ENCODE results near the gene MACROD2. TPM values are rescaled to one million over a fixed set of nuclear protein-coding genes. Genes with fewer than 3 reads are reported as not detected.

MACROD2 gene
- polyA plus RNA-seq, 1 donor from 2014 or later: 23.2 TPM

GRCh38 chr20:16057651-16058050, 2062.3 kb downstream of the MACROD2 start:
- H3K27me3 ChIP-seq (ENCODE audit: insufficient read depth, low read depth, low read length): no peaks in the 10 kb centered on the region
- H3K9ac ChIP-seq (ENCODE audit: low read length): no peak overlapping the region
- no peaks in the 10 kb centered on the region for H3K9me3 ChIP-seq (ENCODE audit: low read length)
- H3K79me2 ChIP-seq (replicated peaks; ENCODE audit: insufficient read depth, low read length): no peaks in the 10 kb centered on the region
- no peaks in the 10 kb centered on the region for H3K9me2 ChIP-seq (ENCODE audit: insufficient read depth, low read length)
- no peaks in the 10 kb centered on the region for H3K36me3 ChIP-seq (ENCODE audit: insufficient read depth, low read length)
- H4K20me1 ChIP-seq (ENCODE audit: insufficient read depth): no peaks in the 10 kb centered on the region
- TF ChIP-seq CTCF (IDR thresholded peaks at IDR 0.05; ENCODE audit: poor library complexity, severe bottlenecking) (no peak), SMC3 (conservative IDR thresholded peaks at IDR 0.05; ENCODE audit: poor library complexity) (no peak), MXI1 (conservative IDR thresholded peaks at IDR 0.05; ENCODE audit: poor library complexity, severe bottlenecking) (no peak), EP300 (conservative IDR thresholded peaks at IDR 0.05; ENCODE audit: poor library complexity, severe bottlenecking) (no peak)
- H3K4me2 ChIP-seq (ENCODE audit: low read length): no peak overlapping the region
- no peaks in the 10 kb centered on the region for H3F3A ChIP-seq (ENCODE audit: insufficient read depth, low read length, poor library complexity, severe bottlenecking)
- no peak overlapping the region for H2AFZ ChIP-seq (ENCODE audit: low read depth, low read length)
- H3K4me3 ChIP-seq (ENCODE audit: low read length): no peak overlapping the region
- no peak overlapping the region for H3K27ac ChIP-seq (ENCODE audit: low read length)

GRCh38 chr20:16058268-16058667, 2063.0 kb downstream of the MACROD2 start:
- Histone ChIP-seq H3K27ac (ENCODE audit: low read length) (no peak overlapping the region), H3F3A (ENCODE audit: insufficient read depth, low read length, poor library complexity, severe bottlenecking) (no peaks in the 10 kb centered on the region), H3K9me3 (ENCODE audit: low read length) (no peaks in the 10 kb centered on the region), H3K27me3 (ENCODE audit: insufficient read depth, low read depth, low read length) (no peaks in the 10 kb centered on the region), H3K9me2 (ENCODE audit: insufficient read depth, low read length) (no peaks in the 10 kb centered on the region), H4K20me1 (ENCODE audit: insufficient read depth) (no peaks in the 10 kb centered on the region), H3K9ac (ENCODE audit: low read length) (no peak overlapping the region), H3K4me3 (ENCODE audit: low read length) (no peak overlapping the region), H3K4me2 (ENCODE audit: low read length) (no peak overlapping the region), H2AFZ (ENCODE audit: low read depth, low read length) (no peak overlapping the region), H3K36me3 (ENCODE audit: insufficient read depth, low read length) (no peaks in the 10 kb centered on the region), H3K79me2 (replicated peaks; ENCODE audit: insufficient read depth, low read length) (no peaks in the 10 kb centered on the region)
- no peak for TF ChIP-seq TAF1 (IDR thresholded peaks at IDR 0.05; ENCODE audit: low read depth)
- no peak for TF ChIP-seq EZH2 (IDR thresholded peaks at IDR 0.05; ENCODE audit: borderline replicate concordance, insufficient read depth, low read length, poor library complexity, severe bottlenecking)
- TF ChIP-seq POLR2AphosphoS5 (IDR thresholded peaks at IDR 0.05): no peak
- no peak for TF ChIP-seq RAD21 (conservative IDR thresholded peaks at IDR 0.05)
- no peak for TF ChIP-seq MXI1 (conservative IDR thresholded peaks at IDR 0.05; ENCODE audit: poor library complexity, severe bottlenecking)
- no peak for TF ChIP-seq SMC3 (conservative IDR thresholded peaks at IDR 0.05; ENCODE audit: poor library complexity)
- no peak for TF ChIP-seq EP300 (conservative IDR thresholded peaks at IDR 0.05; ENCODE audit: poor library complexity, severe bottlenecking)
- TF ChIP-seq REST (IDR thresholded peaks at IDR 0.05; ENCODE audit: borderline replicate concordance): no peak
- TF ChIP-seq CTCF (IDR thresholded peaks at IDR 0.05; ENCODE audit: poor library complexity, severe bottlenecking): no peak
